HG03520 (cell line): ENCODE data around the gene SLC35F2.
"Not testable (repeated sequence)": the region's sequence is repeated elsewhere in the genome, so short reads cannot be mapped to it uniquely, and the experiment has no call there.

Experiments used
- ATAC-seq: cut with Tn5 transposase; IDR thresholded peaks from one replicate; pipeline ENCODE4 v1.9.1; 2021; ENCODE audit warnings: mild to moderate bottlenecking, moderate library complexity; ENCODE audit not compliant: unreplicated experiment

Gene SLC35F2

DNA sequence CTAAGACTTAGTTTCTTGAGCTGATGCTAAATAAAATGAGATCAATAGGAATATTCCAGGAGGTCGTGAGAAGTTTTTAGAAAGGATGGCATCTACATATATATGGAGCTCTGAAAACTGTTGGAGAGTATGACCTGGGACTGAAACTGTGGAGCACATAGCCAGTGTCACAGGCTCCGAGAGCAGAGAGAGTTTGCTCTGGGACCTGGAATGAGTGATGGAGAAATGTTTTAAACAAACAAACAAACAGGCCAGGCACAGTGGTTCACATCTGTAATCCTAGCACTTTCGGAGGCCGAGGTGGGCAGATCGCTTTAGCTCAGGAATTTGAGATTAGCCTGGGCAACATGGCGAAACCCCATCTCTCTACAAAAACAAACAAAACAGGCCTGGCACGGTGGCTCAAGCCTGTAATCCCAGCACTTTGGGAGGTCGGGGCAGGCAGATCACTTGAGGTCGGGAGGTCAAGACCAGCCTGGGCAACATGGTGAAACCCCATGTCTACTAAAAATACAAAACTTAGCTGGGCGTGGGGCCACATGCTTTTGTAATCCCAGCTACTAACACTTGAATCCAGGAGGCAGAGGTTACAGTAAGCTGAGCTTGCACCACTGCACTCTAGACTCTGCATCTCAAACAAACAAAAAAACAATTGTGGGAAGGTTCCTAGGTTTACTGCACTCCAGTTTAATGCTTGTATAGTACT lies 67.1 kb downstream of the SLC35F2 start:
- no peak for ATAC-seq

GRCh38 chr11:107789767-107790166 lies 68.8 kb downstream of the SLC35F2 start:
- ATAC-seq: no peak

- ATAC-seq: no peak
Measured at GRCh38 chr11:107787733-107788132, 70.9 kb downstream of the SLC35F2 start.

GRCh38 chr11:107785401-107785800 lies 73.2 kb downstream of the SLC35F2 start:
- ATAC-seq: no peak

DNA sequence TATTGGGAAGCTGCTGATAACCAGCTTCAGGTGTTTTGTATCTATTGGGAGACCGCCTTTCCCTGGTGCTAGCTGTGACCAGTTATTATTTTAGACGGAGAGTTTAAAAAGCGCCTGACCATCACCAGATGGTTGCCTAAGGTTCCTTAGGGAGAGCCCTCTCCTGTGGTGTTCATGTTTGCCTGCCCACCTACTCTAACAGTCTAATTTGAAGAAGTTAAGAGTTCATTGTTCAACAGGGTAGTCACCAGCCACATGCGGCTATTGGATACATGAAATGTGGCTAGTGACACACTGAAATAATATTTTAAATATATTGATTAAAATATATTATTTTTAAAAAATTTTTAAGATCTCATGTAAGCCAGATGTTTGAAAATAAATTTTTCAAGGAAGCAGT lies 75.5 kb downstream of the SLC35F2 start:
- no peak for ATAC-seq

DNA sequence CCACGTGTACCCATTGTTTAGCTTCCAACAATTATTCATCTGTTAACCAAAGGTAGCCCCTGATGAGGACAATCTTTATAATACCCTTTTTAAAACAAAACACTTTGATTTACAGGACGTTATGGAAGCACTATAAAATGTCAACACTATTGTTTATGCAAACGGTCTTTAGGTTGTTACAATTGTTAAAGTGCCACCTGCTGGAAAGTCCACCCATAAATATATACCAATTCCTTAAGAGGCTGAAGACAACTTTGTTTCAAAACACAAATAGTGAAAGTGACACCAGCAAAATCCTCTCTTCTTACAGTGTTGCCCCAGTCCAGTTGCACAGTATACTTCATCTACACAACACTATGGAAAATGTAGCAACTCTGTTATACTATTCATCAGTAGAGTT lies 77.8 kb downstream of the SLC35F2 start:
- ATAC-seq: no peak

DNA sequence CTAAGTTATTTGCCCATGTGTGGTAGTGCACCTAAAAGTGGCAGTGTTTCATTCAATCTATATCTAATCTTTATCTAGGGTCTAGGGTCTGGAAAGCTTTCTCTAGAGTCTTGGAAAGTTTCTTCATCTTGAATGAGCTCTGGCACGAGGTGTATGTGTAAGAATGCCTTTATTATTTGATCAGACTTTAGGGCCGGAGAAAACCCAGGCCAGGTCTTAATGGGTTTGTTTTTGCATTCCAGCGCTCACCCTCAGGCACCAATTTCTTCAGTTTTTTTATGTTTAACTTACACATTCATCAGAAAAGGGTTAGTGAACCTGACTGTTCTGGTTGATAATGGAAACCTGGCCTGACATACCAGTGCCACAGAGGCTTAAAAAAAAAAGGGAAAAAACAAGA lies 78.5 kb downstream of the SLC35F2 start:
- ATAC-seq: no peak

DNA sequence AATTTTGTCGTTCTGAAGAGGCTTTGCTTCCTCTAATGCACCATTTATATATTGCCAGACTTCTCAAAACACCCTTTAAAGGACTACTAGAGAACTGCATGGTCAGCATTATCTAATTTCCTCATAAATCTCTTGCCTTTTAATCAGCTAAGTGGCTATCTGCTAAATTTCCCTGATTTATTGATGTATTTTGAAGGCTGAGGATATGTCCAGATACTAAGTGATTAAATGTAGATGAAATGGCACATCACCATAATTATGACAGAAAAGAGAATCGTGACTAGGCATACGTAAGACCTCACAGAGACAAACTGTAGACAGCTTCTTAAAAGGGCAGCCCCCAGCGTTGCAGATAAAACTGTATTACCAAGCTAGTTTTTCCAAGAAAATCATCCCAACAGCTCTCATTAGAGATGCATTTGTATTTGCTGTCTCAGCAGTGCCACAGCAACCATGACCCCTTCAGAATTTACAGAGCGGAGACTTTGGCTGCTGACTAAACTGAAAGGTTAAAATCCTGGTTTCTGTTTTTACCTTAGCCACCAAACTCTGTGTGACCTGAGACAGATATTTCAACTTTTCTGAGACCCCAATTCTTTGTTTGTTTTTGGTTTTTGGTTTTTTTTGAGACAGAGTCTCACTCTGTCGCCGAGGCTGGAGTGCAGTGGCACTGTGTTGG lies 79.6 kb downstream of the SLC35F2 start:
- no peak for ATAC-seq

DNA sequence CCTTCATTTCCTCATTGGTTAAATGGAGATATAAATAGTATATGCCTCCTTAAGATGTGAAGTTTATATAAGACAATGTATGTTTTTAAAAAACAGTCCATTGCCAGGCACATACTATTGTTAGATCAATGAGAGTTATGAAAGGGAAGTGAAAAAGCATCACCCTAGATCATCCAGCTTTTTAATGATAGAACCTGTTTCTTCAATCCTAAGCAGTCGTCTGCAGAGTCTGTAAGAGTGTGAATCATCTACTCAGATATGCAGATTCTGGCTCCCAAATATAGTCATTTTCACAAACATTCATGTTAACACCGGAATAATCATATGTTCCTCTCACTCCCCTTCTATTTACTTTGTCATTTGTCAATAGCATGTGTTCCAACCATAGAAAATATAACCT lies 81.5 kb downstream of the SLC35F2 start:
- peak; percentile 62 for ATAC-seq

GRCh38 chr11:107776062-107776461 lies 82.5 kb downstream of the SLC35F2 start:
- no peak for ATAC-seq

- ATAC-seq: peak; percentile 35
Measured at GRCh38 chr11:107770551-107770951, 88.0 kb downstream of the SLC35F2 start.

- no peak for ATAC-seq
Measured at GRCh38 chr11:107769189-107769588, 89.4 kb downstream of the SLC35F2 start.

GRCh38 chr11:107758719-107759355 lies 99.8 kb downstream of the SLC35F2 start:
- ATAC-seq: not testable (repeated sequence)

GRCh38 chr11:107757661-107758060 lies 100.9 kb downstream of the SLC35F2 start:
- ATAC-seq: no peak

DNA sequence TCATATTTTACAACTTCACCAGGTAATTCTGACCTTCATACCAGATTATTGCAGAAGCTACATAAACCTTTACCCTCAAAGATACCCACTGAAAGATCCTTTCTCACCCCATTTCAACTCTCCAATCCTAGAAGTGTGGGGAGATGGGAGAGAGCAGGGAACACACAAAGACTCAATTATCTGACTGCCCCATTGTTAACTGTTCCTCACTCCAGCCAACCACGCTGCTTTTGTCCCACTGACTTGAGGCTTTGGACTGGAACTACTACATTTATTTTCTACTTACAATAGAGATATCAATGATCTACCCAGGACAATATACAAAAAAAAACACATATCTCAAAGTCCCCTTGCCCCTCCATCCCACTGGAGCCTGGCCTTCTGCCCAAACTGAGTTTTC lies 102.0 kb downstream of the SLC35F2 start:
- ATAC-seq: no peak

GRCh38 chr11:107752949-107753822 lies 105.4 kb downstream of the SLC35F2 start:
- no peak for ATAC-seq

DNA sequence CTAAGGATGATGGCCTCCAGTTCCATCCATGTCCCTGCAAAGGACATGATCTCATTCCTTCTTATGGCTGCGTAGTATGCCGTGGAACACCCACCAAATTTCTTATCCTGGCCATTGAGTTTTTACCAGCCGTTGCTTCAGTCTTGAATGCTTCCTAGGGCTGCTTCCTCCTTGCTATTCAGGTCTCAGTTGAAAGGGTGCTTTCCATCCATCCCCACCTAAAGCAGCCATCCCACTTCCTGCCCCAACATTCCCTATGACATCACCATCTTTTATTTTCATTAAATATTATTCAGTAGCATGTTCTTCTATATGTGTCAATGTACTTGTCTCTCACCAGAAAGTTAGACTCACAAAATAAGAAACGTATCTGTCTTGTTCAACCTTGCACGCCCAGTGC lies 106.1 kb downstream of the SLC35F2 start:
- no peak for ATAC-seq

GRCh38 chr11:107751082-107751481 lies 107.5 kb downstream of the SLC35F2 start:
- ATAC-seq: no peak

DNA sequence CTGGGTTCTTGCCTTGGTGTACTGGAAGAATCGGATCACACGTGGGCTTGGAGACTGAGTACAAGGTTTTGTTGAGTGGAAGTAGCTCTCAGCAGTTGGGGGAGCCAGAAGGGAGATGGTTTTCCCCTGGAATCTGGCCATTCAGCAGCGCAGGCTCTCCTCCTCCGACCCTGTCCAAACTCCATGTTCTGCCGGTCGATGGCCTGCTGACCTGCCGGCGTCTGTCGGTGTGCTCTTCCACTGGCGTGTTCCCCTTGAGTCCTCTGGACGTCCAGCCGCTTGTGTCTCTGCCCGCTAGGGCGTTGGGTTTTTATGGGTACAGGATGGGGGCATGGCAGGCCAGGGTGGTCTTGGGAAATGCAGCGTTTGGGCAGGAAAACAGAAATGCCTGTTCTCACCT lies 108.3 kb downstream of the SLC35F2 start:
- ATAC-seq: no peak

GRCh38 chr11:107747622-107748021 lies 111.0 kb downstream of the SLC35F2 start:
- ATAC-seq: no peak

- no peak for ATAC-seq
Measured at GRCh38 chr11:107744736-107745135, 113.9 kb downstream of the SLC35F2 start.
